ENCODE results near the gene THSD7A.

Gene THSD7A

DNA sequence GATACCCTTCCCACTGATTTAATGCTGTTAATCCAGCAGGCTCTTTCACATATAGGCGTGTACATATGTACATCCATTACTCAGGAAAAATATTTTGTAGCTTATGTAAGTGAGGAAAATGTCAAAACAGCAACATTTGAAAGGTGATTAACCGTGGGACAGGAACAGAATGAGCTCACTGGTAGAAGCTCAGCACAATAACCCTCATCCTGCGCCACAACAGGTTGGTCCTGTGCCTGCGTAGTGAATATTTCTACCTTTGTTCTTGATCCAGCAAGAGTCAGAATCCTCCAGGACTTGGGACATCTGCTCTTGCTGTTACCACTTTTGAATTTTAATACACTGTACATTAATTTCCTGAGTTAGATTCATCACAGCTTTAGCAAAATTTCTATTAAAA is 359.4 kb downstream of the THSD7A start:
- TF ChIP-seq, protein P1, sequence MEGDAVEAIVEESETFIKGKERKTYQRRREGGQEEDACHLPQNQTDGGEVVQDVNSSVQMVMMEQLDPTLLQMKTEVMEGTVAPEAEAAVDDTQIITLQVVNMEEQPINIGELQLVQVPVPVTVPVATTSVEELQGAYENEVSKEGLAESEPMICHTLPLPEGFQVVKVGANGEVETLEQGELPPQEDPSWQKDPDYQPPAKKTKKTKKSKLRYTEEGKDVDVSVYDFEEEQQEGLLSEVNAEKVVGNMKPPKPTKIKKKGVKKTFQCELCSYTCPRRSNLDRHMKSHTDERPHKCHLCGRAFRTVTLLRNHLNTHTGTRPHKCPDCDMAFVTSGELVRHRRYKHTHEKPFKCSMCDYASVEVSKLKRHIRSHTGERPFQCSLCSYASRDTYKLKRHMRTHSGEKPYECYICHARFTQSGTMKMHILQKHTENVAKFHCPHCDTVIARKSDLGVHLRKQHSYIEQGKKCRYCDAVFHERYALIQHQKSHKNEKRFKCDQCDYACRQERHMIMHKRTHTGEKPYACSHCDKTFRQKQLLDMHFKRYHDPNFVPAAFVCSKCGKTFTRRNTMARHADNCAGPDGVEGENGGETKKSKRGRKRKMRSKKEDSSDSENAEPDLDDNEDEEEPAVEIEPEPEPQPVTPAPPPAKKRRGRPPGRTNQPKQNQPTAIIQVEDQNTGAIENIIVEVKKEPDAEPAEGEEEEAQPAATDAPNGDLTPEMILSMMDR (IDR thresholded peaks at IDR 0.05; ENCODE audit: low read depth, low read length): no peak
- no peak overlapping the region for H3K4me3 ChIP-seq (ENCODE audit: low read depth, low read length)

GRCh38 chr7:11471255-11471654 is 360.7 kb downstream of the THSD7A start:
- TF ChIP-seq, protein P1 (IDR thresholded peaks at IDR 0.05; ENCODE audit: low read depth, low read length): no peak
- no peak overlapping the region for H3K4me3 ChIP-seq (ENCODE audit: low read depth, low read length)

DNA sequence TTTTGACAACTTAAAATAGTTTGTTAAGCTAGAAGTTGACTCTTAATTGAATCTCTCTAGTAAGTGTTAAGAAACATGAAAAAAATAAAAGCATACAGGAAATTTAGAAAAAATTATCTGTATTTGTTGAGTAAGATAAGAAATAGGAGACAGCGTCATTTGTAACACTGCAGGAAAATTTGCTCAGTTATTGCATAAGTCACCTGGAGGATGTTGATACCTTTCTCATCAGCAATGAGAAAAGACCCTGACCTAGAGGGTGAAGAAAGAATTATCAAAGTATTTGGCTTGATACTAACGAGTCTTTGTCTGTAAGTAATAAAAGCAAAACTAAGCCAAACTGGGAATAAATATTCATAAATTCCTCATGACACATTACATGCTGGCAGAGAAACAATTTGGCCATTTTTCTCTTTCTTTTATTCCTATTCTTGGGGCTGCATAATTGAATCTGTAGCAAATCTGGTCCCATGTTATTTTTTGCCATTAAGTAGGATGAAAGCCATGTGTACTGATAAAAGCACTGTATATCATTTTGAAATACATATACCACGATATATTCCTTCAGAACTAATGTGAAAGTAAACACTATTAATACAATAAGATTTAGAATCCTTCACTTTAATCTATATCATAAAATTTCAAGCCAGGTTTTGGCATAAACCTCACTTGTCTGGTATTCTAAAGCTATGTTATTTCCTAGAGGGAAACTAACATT is 362.8 kb downstream of the THSD7A start:
- H3K4me3 ChIP-seq (ENCODE audit: low read depth, low read length): no peak overlapping the region
- TF ChIP-seq, protein P1 (IDR thresholded peaks at IDR 0.05; ENCODE audit: low read depth, low read length): no peak

DNA sequence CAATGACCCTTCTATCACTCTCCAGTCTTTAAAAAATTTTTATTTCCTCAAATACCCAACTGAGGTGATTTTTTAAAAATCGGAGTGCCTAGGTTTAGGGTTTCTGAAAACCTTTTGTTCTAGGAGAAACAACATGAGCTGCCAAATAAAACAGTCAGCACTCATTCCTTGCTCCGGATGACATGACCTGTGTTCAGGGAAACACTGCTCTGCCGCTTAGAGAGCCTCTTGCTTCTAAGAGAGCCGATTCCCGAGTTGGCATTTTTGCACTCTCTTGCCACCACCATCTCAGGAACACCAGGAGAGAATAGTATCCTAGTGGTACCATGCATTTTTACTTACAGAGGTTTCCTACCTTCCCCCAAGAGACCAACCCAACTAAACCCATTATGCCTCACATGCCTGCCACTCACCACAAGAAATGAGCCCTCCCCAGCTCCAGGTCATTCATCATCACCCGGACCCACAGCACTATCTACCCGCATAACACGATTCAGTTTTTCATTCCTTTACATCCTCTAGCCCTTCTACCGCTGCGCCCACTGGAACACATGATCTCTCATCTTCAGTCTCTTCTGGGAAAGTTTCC is 365.4 kb downstream of the THSD7A start:
- H3K4me3 ChIP-seq (ENCODE audit: low read depth, low read length): no peak overlapping the region
- TF ChIP-seq, protein P1 (IDR thresholded peaks at IDR 0.05; ENCODE audit: low read depth, low read length): no peak

GRCh38 chr7:11464624-11465023 is 367.4 kb downstream of the THSD7A start:
- TF ChIP-seq, protein P1 (IDR thresholded peaks at IDR 0.05; ENCODE audit: low read depth, low read length): no peak
- no peak overlapping the region for H3K4me3 ChIP-seq (ENCODE audit: low read depth, low read length)

DNA sequence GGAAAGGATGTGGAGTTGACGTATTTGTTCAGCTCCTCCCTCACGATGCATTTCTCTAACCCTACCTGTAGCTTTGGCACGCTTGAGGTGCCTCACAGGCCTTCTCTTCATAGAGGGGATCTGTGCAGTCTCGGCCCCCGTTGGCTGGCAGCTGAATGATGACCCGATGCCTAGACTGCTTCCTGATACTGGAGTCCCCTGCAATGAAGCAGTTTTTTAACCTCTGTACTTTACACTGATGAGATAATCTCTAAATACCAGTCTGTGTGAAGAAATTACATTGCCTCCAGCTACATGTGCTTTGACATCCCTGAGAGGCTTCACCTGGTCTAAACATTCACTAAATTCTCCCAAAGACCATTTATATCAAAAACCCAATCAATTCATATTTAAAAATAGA is 370.1 kb downstream of the THSD7A start:
- TF ChIP-seq, protein P1 (IDR thresholded peaks at IDR 0.05; ENCODE audit: low read depth, low read length): no peak
- H3K4me3 ChIP-seq (ENCODE audit: low read depth, low read length): no peak overlapping the region

DNA sequence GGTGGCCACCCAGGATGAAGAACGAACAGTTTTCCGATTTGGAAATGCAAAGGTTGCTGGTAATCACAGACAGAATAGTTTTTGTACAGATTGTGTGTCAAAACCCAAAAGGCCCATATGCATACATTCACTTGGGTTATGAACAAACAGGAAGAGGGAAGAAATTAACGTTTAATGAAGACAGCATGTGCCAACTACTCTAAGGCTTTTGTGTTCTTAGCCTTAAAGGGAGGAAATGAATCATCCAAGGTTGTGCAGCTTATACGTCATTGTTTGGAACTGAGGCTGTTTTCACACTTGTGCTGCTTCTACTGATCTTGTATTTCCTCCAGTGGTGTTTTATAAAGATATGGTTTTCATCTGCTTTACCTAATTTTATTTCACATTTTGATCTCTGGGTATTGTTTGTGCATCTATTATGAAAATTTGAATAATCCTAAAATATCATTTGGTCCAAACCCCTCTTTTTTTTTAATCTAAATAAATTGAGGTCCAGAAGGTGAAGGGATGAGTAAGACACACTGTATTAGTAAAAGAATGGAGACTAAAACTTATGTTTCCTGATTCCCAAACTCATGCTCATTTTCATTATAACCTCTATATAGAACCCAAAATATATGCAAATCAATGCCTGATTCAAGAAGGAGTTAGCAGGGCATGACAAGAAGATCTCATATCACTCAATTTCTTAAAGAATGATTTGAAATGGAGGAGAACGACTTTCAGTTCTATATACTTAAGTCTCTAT is 373.1 kb downstream of the THSD7A start:
- TF ChIP-seq, protein P1 (IDR thresholded peaks at IDR 0.05; ENCODE audit: low read depth, low read length): no peak
- no peak overlapping the region for H3K4me3 ChIP-seq (ENCODE audit: low read depth, low read length)
